Stimulated activated CD4-positive, alpha-beta T cell treated with anti-CD3 and anti-CD28 coated beads, Interleukin-15, amount 100 ng/mL, for 24 hours (primary cell): ENCODE results near the gene SEMA3A.

Source experiments
- DNase-seq: peaks from one replicate; pipeline ENCODE4 v3.0.0-alpha.2; 2020

The SEMA3A gene

DNA sequence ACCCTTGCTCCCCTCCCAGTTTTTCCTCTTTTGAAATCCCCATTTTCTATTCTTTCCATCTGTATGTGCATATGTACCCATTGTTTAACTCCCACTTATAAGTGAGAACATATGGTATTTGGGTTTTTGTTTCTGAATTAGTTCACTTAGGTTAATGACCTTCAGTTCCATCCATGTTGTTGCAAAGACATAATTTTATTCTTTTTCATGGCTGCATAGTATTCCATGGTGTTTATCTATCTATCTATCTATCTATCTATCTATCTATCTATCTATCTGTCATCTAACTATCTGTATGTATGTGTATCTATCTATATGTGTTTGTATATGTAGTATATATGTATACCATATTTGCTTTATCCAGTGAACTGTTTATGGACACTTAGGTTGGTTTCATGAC is 281.4 kb downstream of the SEMA3A start:
- no peak for DNase-seq

DNA sequence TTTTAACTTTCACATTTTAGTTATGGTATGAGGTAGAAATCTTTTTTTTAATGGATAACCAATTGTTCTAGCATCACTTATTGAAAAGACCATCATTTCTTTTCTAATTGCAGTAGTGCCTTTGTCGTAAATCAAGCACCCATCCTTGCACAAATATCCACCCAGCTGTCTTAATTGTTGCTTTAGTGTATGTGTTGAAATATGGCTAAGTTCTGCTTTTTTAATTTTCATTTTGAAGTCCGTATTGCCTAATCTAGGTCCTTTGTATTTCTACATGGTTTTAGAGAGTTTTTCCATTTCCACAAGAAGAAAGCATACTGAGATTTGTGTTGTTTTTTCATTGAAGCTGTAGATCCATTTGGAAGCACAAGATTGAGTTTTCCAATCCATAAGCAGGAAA is 286.1 kb downstream of the SEMA3A start:
- no peak for DNase-seq
